ENCODE results near the gene PHRF1.

The PHRF1 gene, protein sequence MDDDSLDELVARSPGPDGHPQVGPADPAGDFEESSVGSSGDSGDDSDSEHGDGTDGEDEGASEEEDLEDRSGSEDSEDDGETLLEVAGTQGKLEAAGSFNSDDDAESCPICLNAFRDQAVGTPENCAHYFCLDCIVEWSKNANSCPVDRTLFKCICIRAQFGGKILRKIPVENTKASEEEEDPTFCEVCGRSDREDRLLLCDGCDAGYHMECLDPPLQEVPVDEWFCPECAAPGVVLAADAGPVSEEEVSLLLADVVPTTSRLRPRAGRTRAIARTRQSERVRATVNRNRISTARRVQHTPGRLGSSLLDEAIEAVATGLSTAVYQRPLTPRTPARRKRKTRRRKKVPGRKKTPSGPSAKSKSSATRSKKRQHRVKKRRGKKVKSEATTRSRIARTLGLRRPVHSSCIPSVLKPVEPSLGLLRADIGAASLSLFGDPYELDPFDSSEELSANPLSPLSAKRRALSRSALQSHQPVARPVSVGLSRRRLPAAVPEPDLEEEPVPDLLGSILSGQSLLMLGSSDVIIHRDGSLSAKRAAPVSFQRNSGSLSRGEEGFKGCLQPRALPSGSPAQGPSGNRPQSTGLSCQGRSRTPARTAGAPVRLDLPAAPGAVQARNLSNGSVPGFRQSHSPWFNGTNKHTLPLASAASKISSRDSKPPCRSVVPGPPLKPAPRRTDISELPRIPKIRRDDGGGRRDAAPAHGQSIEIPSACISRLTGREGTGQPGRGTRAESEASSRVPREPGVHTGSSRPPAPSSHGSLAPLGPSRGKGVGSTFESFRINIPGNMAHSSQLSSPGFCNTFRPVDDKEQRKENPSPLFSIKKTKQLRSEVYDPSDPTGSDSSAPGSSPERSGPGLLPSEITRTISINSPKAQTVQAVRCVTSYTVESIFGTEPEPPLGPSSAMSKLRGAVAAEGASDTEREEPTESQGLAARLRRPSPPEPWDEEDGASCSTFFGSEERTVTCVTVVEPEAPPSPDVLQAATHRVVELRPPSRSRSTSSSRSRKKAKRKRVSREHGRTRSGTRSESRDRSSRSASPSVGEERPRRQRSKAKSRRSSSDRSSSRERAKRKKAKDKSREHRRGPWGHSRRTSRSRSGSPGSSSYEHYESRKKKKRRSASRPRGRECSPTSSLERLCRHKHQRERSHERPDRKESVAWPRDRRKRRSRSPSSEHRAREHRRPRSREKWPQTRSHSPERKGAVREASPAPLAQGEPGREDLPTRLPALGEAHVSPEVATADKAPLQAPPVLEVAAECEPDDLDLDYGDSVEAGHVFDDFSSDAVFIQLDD (N-terminal part only)

DNA sequence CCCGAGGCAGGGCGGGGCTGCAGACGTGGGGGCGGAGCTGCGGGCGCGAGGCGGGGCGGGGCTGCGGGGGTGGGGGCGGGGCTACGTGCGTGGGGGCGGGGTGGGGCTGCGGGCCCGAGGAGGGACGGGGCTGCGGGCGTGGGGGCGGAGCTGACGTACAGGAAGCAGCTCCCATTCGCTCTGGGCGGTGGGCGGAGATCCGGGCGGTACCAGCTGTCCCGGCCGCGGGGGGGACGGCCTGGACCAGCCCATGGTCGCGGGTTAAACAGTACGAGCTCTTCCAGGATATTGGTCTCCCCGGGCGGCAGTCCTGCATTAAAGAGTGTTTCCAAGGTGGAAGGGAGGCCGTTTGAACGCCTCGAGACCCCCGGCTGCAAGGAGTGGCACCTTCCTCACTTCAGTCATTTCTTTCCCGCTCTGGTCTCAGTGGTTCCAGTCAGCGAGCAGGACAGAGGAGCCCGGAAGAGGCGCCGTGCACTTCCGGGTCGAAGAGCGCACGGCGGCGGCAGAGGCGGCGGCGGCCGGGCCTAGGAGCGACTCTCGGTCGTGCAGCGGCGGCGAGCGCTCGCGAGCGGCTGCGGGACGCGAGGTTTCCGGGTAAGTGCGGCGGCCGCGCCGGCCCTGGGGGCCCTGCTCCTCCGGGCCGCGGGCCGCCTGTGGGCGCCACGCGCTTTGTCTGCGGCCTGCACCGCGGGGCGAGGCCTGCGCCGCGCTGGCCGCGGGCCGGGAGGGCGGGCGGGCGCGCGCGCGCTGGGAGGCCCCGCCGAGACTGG lies at the start of gene PHRF1:
PHRF1 (plus strand) TSS at position 475 of the 773 bp plus-strand sequence. CDS start 5,043 bp downstream, outside the sequence.
- peak; percentile 94 for DNase-seq

GRCh38 chr11:528166-528814 lies 48.0 kb upstream of the PHRF1 start:
- DNase-seq = no peak

- peak; percentile 82 for DNase-seq
Measured at GRCh38 chr11:528815-529727, 47.2 kb upstream of the PHRF1 start.

- DNase-seq = no peak
Measured at GRCh38 chr11:529728-530411, 46.4 kb upstream of the PHRF1 start.

GRCh38 chr11:530960-531831 lies 45.1 kb upstream of the PHRF1 start:
- DNase-seq = no peak

DNA sequence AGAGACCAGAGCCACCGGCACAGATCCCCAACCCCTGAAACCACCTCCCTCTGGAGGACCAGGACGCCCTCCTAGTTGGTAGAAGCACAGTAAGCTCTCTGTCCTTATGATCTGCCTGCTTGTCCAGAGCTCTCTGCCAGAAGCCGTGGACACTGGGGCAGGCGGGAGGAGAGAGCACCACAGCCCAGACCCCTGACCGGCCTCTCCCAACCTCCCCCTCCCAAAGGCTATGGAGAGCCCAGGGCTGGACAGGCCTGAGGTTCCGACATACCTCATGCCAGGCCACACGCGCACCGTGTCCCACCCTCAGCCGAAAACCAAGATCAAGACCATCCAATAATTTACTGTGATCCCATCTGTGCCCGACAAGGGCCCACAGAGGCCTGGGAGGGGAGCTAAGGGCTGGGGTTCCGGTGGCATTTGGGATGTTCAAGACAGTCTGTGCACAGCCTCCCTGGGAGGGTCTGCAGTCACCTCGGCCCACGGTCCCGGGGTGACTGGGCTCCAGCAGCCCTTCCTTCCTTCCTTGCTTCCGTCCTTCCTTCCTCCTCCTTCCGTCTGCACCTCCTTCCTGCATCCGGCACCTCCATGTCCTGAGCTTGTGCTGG lies 44.2 kb upstream of the PHRF1 start:
- no peak for DNase-seq

GRCh38 chr11:532527-532985 lies 43.7 kb upstream of the PHRF1 start:
- DNase-seq = no peak

- no peak for DNase-seq
Measured at GRCh38 chr11:532986-533585, 43.2 kb upstream of the PHRF1 start.

DNA sequence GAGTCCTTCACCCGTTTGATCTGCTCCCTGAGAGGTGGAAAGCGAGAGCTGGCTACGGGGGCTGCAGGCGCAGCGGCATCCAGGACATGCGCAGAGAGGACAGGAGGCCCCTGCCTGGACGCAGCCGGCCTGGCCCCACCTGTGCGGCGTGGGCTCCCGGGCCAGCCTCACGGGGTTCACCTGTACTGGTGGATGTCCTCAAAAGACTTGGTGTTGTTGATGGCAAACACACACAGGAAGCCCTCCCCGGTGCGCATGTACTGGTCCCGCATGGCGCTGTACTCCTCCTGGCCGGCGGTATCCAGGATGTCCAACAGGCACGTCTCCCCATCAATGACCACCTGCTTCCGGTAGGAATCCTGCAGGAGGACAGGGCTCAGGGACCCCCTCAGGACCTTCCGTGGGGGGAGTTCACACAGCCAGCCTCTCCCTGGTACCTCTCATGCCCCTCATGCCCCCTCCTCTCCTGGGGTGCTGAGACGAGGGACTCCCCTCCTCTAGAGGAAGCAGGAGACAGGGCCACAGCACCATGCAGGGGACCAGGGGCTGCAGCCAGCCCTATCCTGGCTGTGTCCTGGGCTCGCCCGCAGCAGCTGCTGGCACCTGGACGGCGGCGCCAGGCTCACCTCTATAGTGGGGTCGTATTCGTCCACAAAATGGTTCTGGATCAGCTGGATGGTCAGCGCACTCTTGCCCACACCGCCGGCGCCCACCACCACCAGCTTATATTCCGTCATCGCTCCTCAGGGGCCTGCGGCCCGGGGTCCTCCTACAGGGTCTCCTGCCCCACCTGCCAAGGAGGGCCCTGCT lies 42.5 kb upstream of the PHRF1 start:
- DNase-seq = no peak

- peak; percentile 48 for DNase-seq
Measured at GRCh38 chr11:534396-535209, 41.7 kb upstream of the PHRF1 start.

DNA sequence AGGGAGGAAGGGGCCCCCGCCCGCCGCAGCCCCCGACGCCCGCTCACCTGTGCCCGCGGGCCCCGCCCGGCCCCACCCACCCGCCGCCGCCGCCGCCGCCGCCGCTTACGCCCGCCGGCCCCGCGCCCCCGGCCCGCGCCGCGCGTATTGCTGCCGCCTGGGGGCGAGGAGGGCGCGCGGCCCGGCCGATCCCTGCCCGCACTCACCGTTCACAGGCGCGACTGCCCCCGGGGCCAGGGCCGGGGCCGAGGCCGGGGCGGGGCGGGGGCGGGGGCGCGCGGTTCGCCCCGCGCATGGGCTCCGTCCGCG lies 41.1 kb upstream of the PHRF1 start:
- DNase-seq = no peak

- peak; percentile 93 for DNase-seq
Measured at GRCh38 chr11:535519-536454, 40.5 kb upstream of the PHRF1 start, which contains the start of gene HRAS. Gene HRAS, minus strand, starts transcription at chr11:535576.

DNA sequence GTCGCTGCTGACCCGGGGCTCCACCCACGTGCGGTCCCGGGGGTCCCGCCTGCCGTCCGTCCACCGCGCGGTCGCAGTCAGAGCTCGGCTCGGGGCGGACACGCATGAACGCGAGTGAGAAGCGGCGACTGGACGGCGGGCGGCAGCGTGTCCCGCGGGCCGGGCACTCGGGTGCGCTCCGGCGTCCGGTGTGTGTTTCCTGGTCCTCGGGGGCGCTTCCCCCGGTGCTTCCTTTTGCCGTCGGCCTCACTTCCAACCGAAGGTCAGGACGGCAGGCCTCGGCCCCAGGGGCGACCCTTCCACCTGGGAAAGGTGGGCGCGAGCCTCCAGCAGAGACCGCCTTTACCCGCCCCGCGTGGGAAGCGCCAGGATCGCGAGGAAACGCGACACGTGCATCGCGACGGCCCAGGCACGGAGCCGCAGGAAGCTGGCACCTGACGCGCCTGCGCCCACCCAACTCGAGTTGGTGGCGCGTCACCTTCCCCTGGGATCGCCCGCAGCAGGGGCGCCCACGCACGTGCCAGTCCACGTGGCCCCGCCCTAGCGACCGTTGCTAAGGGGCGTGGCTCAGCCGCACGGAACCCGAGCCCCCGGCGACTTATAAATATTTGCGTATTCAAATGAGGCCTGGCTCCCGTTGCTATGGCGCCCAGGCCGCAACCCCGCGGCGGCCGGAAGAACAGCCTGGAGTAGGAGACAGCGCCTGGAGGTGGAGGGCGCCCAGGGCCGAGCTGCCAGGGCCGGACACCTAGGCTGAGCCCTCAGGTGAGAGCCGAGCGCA lies 39.2 kb upstream of the PHRF1 start, which contains the start of gene LRRC56:
LRRC56 (plus strand) TSS at position 687 of the 781 bp plus-strand sequence. CDS start 3,158 bp downstream, outside the sequence.
- peak; percentile 91 for DNase-seq

Measured in NCI-H146 (cell line).